GM18517 (cell line): Measurements from ENCODE around the gene LY6G5B.

ENCODE experiments used
- ATAC-seq: cut with Tn5 transposase; IDR thresholded peaks from one replicate; pipeline ENCODE4 v1.9.1; 2021; ENCODE audit warnings: mild to moderate bottlenecking, moderate library complexity; ENCODE audit not compliant: unreplicated experiment

Gene LY6G5B

GRCh38 chr6:31640612-31641011 is 29.2 kb upstream of the LY6G5B start:
- no peak for ATAC-seq

- no peak for ATAC-seq
Measured at GRCh38 chr6:31641370-31641769, 28.4 kb upstream of the LY6G5B start.

GRCh38 chr6:31642798-31643570 is 26.8 kb upstream of the LY6G5B start:
- no peak for ATAC-seq

GRCh38 chr6:31643818-31644454 is 25.8 kb upstream of the LY6G5B start:
- no peak for ATAC-seq

GRCh38 chr6:31645325-31645724 is 24.5 kb upstream of the LY6G5B start:
- no peak for ATAC-seq

- peak; percentile 25 for ATAC-seq
Measured at GRCh38 chr6:31651602-31652191, 18.1 kb upstream of the LY6G5B start.

GRCh38 chr6:31652925-31653724 is 16.7 kb upstream of the LY6G5B start:
- ATAC-seq = peak; percentile 62

GRCh38 chr6:31654574-31655348 is 15.0 kb upstream of the LY6G5B start:
- no peak for ATAC-seq

- ATAC-seq = no peak
Measured at GRCh38 chr6:31655349-31656237, 14.2 kb upstream of the LY6G5B start, which contains the start of gene APOM. TSS of gene APOM (plus strand) at chr6:31655894. CDS start at chr6:31655967, 73 bp downstream.

- no peak for ATAC-seq
Measured at GRCh38 chr6:31657406-31658157, 12.2 kb upstream of the LY6G5B start.

GRCh38 chr6:31658158-31658688 is 11.6 kb upstream of the LY6G5B start:
- no peak for ATAC-seq

- ATAC-seq = no peak
Measured at GRCh38 chr6:31658983-31659648, 10.7 kb upstream of the LY6G5B start.

GRCh38 chr6:31659649-31660380 is 10.0 kb upstream of the LY6G5B start:
- ATAC-seq = no peak

- ATAC-seq = no peak
Measured at GRCh38 chr6:31660381-31661261, 9.2 kb upstream of the LY6G5B start, which contains the start of gene C6orf47. TSS of gene C6orf47 (minus strand) at chr6:31660778. CDS start at chr6:31659947, 831 bp downstream.

GRCh38 chr6:31661262-31662123 is 8.3 kb upstream of the LY6G5B start:
- no peak for ATAC-seq
